22Rv1 (cell line): ENCODE data around the gene HSPA9.

Experiments used
- H3K27ac ChIP-seq: fragments of 450-650 bp; 2 replicates; pipeline ENCODE4 v1.5.1; 2017
- CTCF ChIP-seq: fragments of 450-650 bp; IDR thresholded peaks from 2 replicates; pipeline ENCODE4 v1.5.1; 2017; ENCODE audit warnings: mild to moderate bottlenecking
- ZFX ChIP-seq: fragments of 450-650 bp; IDR thresholded peaks from 2 replicates; pipeline ENCODE4 v1.6.1; 2017; ENCODE audit warnings: antibody characterized with exemption, borderline replicate concordance

Gene HSPA9

DNA sequence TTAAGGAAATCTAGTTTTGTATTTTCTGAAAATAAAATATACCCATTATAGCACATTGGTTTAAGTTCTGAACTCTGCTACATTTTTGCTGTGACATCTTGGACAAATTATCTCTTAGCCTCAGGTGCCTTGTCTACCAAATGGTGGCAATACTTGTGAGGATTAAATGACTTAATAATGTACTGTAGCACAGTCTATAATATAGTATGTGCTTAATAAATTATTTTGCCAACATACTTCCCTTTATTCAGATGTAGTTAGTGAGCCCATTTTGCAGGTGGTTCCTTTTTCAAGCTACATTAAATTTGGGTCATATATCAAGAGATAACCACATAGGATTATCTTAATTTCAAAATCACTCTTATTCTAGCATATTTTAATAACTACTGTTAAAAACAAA is 35.4 kb downstream of the HSPA9 start:
- no peak overlapping the region for H3K27ac ChIP-seq
- no peak for TF ChIP-seq ZFX

- no peak overlapping the region for H3K27ac ChIP-seq
Observed at GRCh38 chr5:138538943-138539627, 36.1 kb downstream of the HSPA9 start.

GRCh38 chr5:138536665-138537315 is 38.4 kb downstream of the HSPA9 start:
- H3K27ac ChIP-seq = no peak overlapping the region
- TF ChIP-seq CTCF (peak; percentile 47), ZFX (no peak)

More at GRCh38 chr5:138538943-138539627, 36.1 kb downstream of the HSPA9 start:
- TF ChIP-seq ZFX (no peak), CTCF (no peak)

DNA sequence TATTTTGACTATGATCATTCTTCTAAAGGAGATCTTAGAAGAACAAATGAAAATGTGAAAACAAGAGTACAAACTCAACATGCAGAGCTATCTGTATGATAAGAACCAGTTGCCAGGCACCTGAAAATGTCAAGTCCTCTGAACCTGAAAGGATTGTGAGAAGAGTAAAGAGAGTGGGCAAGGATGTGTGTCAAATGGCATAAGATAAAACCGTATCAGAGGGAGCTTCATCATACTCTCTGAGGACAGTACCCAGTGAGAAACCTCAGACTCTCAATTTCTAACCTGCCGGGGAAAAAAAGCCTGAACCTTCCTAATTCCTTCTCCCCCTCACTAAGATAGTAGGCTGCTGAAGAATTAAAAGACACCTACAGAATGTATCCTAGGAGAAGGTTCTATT is 39.0 kb downstream of the HSPA9 start:
- no peak for TF ChIP-seq ZFX
- TF ChIP-seq CTCF = no peak
- no peak overlapping the region for H3K27ac ChIP-seq

- TF ChIP-seq CTCF (no peak), ZFX (no peak)
- H3K27ac ChIP-seq = no peak overlapping the region
Observed at GRCh38 chr5:138533973-138534941, 40.9 kb downstream of the HSPA9 start.

- peak overlapping the region; percentile 45 for H3K27ac ChIP-seq
- TF ChIP-seq ZFX (no peak), CTCF (no peak)
Observed at GRCh38 chr5:138529812-138530211, 45.4 kb downstream of the HSPA9 start.

DNA sequence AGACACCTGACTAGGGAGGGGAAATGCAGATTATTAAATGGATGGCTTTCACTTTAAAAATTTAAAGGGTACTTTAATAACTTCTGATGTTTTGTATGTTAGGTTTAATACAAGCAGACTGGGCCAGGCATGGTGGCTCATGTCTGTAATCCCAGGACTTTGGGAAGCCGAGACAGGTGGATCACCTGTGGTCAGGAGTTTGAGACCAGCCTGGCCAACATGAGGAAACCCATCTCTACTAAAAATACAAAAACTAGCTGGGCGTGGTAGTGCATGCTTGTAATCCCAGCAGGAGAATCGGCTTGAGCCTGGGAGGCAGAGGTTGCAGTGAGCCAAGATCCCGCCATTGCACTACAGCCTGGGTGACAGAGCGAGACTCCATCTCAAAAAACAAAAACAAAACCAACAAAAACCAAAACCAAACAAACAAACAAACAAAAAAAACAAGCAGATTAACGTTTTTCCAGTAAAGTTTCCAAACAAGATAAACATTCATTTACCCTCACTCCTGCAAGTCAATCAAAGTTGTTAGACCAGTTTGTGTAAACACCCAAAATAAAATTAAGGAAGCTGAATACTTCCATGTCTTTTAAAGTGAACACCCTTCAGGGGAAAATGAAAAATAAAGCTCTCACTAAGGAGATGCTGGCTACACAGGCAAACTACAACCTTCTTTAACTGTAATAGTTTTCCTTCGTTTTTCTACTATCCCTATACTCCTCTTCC is 46.3 kb downstream of the HSPA9 start:
- TF ChIP-seq ZFX (no peak), CTCF (no peak)
- H3K27ac ChIP-seq = peak overlapping the region; percentile 45
